HG02798 (cell line): ENCODE measurements around the gene PPFIBP2.
"Not testable (repeated sequence)": the region's sequence is repeated elsewhere in the genome, so short reads cannot be mapped to it uniquely, and the experiment has no call there.

ENCODE experiments used
- ATAC-seq: cut with Tn5 transposase; IDR thresholded peaks from one replicate; pipeline ENCODE4 v1.9.1; 2021; ENCODE audit warnings: mild to moderate bottlenecking; ENCODE audit not compliant: unreplicated experiment, poor library complexity

The PPFIBP2 gene

DNA sequence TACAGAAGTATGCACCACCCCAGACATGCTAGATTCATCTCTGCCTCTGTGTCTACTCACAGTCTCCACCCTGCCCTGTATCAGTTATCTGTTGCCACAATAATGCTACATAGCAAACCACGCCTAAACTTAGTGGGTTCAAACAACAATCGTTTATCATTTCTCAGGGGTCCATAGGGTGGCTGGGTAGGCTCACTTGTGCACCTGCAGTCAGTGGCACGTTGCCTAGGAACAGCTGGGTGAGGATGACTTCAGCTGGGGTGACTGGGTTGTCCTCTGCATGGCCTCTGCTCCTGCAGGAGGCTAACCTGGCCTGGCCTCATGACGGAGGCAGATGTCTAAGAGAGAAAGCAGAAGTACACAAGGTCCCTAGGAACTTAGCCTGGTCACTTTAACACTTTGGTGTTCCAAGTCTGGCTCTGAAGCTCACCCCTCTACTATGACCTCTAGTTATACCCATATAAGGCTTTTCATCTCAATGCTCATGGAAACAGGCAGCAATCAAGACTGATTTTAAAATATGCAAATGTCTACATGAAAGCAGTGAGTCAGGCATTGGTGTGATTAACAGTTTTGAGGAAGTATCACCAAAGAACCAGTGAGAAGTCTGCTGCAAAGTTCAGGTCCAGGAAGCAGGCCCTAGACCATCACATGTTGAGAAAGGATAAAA, 17.8 kb upstream of the PPFIBP2 start:
- ATAC-seq, result peak; percentile 88

GRCh38 chr11:7498193-7498592, 15.6 kb upstream of the PPFIBP2 start:
- ATAC-seq, result no peak

- no peak for ATAC-seq
Measured at GRCh38 chr11:7499081-7499480, 14.7 kb upstream of the PPFIBP2 start.

DNA sequence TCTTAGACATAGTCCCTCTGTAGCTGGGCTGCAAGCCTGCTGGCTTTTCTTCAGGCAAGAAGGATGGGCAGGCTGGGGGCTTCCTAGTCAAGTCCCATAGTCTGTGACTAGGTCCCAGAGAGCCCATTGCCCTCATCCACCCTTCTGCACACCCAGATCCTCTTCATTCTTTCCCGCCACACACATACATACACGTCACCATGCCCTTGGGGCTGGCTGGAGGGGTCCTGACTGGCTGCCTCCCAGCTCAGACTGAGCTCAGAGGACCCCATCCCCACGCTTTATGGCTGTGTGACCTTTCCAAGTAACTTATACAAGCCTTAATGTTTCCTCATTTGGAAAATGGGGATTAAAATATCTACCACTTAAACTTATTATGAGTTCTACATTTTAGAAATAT, 13.5 kb upstream of the PPFIBP2 start:
- no peak for ATAC-seq

- no peak for ATAC-seq
Measured at GRCh38 chr11:7501251-7501650, 12.5 kb upstream of the PPFIBP2 start.

DNA sequence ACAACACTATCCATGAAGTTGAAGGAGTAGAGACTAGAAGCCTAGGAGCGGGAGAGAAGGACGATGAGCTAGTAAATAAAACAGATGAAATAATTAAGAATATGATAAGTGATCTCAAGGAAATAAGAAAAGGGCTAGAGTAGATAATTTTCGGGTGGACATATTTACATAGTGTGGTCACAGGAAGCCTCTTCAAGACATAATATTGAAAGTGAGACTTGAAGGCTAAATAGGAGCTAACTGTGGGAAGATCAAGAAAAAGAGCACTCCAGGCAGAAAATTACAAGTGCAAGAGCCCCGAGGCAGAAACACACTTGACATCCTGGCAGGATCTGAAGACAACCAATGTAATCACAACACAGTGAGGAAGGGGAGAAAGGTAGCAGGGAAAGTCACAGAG, 11.9 kb upstream of the PPFIBP2 start:
- peak; percentile 37 for ATAC-seq

DNA sequence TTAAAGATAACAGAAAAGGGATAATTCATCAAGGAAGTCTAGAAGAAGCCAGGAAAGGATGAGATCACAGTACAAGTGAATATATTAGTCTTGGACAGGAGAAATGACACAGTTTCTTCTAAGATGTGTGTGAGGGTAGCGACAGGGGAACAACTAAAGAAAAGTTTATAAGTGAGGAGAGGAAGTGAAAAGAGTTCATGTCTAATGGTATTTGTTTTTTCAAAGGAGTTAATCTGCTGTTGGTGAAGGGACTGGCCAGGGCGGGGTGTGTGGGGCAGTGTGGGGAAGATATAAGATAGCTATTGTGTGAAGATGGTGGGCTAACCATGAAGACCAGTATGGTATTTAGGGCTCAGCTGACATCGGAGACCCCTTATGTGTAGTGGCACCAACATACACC, 7.6 kb upstream of the PPFIBP2 start:
- ATAC-seq, result no peak

GRCh38 chr11:7508087-7508486, 5.7 kb upstream of the PPFIBP2 start:
- ATAC-seq, result no peak

- no peak for ATAC-seq
Measured at GRCh38 chr11:7509966-7510365, 3.8 kb upstream of the PPFIBP2 start.

DNA sequence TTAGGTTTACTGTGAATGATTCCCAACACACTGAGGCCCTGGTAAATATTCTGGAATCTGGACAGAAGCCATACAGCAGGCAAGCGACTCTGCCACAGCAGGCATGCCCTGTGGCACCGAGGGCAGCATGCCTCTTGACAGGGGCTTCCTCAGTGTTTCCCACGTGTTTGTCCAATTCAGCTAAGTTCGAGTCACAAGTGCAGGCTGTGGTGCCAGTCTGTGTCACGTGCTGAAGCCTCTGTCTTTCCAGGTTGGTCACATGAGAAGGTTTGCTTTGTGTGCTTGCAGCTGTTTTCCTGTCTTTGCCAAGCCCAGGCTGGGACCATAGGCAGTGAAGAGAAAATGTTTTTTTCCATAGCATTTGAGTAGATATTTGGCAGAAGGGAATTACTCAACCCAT, 2.4 kb upstream of the PPFIBP2 start:
- ATAC-seq, result no peak

- ATAC-seq, result peak; percentile 73
Measured at GRCh38 chr11:7512525-7513233, 1.1 kb upstream of the PPFIBP2 start.

DNA sequence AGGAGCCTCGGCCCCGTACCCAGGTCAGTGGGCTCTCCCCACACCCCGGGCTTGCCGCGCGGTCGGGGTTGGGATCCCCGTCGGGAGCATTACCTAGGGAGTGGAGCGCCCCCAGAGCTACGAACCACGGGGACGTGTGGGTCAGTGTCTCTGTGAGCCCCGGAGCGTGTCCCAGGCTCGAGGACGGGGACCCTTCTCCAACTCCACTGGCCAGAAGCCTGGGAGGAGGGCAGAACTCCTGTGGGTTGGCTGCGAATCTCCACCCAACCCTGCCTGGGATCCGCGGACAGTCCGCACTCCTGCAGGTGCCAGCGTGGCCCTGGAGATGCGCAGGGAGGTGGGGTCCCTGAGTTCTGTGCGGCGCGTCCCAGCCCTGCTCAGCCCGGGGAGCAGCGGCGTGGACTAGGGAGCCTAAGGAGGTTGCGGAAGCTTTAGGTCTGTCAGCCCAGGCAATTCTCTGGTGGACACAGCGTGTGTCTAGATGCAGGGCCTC, 346 bp downstream of the PPFIBP2 start:
- ATAC-seq, result peak; percentile 12

DNA sequence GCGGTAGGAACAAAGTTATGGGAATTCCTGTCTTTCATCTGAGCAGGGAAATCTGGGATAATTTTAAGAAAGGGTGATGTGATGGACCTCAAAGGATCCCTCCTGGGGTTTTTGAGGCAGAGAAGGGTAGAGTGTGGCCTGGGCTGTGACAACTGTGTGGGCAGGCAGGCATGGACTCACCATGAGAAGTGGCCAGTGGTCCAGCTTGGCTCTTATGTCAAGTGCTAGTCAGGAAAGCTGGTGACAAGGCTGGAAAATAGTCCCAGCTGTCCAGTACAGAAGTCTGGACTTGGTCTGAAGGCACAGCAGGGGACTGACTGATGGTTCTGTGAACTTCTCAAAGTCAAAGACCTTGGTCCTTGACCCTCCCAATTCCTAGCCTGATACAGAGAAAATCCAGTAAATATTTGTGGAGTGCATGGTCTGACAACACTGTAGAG, 1.7 kb downstream of the PPFIBP2 start:
- ATAC-seq, result no peak

DNA sequence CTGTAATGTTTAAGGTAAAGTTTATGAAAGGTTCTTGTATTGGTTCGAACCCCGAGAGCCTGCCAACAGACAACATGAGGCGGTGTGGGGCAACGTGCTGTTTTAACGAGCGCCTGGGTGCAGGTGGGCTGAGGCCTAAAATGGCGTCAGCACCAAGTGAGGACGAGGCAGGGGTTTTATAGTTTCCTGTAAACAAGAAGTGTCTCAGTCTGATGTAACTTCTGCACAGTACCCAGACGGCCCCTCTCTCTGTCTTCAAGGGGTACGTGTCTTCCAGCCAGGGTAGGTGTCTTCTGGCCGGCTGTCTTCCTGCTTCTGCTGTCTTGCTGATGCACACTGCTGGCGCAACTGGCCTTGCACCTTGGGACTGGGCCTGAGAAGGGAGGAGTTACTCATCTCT, 2.7 kb downstream of the PPFIBP2 start:
- ATAC-seq, result no peak

DNA sequence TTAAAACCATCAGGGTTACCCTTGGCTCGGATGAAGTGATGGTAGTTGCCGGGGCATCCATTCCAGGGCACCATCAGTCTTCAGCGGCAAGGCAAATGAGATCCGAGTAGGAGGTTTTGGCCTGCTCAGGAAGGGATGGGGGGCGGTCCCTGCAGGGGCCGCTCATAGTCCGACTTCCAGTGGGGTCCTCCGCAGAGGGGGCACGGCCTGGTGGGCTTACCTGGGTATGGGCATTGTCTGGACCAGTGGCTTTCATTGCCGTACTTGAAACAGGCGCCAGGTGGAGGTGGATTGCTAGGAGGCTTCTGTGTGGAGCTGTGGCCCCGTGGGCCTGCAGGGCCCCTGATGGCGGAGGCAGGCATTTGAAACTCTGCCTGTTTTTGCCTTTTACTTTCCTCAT, 3.9 kb downstream of the PPFIBP2 start:
- ATAC-seq, result not testable (repeated sequence)

DNA sequence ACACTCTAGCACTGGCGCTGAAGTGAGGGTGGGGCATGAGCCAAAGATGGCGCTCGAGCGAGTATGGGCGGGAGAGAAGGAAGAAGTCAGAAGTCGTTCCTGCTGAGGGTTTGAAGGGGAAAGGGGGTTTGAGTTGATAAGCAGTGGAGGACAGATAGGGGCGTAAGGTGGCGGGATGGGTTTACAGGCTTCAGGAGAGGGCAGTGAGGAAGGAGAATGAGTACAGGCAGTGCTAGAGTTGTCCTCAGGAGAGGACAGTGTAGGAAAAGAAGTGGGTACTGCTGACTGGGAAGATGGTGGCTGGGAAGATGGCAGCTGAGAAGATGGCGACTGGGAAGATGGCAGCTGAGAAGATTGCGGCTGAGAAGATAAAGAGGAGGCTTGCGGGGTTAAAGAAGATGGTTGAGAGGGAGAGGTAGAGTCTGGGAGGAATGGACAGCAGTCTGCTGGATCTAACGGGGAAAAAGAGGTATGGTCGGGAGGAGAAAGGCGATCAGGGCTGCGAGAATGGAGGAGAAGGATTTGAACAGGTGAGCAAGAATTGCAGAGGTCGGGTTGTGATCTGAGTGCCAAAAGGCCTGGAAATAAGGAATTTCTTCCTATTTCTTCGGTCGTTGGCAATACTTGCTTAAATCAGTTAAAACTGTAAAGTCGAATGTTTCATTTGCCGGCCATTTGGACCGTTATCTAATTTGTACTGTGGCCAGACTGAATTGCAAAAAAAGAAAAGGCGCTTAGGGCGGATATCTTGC, 5.2 kb downstream of the PPFIBP2 start:
- ATAC-seq, result no peak

DNA sequence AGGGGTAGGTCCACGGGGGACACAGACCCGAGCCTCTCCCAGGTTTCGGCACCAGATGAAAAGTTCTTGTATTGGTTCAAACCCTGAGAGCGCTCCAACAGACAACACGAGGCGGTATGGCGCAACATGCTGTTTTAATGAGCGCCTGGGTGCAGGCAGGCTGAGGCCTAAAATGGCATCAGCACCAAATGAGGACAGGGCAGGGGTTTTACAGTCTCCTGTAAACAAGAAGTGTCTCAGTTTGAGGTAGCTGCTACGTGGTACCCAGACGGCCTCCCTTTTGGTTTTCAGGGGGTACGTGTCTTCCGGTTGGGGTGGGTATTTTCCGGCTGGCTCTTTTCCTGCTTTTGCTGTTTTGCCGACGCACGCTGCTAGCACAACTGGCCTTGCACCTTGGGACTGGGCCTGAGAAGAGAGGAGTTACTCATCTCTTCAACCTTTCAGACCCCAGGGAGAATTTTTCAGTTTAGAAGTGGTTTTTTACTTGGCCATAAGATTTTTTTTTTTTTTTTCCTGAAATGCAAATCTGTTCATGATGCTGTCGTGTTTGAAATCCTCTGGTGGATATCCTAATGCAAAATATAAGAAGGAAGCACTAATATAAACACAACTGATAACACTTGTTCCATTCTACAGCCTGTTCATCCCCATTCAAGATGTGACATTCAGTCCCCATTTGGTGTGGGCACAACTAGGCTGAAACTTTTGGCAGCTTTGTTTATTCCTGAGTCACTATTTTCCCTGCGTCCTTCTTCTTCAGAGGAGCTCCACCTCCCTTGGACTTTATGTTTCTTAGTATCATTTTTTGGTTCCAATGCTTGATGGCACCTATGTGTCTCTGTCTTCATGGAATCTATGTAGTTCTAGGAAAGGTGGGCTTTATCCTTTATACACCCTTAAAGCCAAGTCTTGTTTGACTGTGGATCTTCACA, 6.5 kb downstream of the PPFIBP2 start:
- peak; percentile 63 for ATAC-seq

DNA sequence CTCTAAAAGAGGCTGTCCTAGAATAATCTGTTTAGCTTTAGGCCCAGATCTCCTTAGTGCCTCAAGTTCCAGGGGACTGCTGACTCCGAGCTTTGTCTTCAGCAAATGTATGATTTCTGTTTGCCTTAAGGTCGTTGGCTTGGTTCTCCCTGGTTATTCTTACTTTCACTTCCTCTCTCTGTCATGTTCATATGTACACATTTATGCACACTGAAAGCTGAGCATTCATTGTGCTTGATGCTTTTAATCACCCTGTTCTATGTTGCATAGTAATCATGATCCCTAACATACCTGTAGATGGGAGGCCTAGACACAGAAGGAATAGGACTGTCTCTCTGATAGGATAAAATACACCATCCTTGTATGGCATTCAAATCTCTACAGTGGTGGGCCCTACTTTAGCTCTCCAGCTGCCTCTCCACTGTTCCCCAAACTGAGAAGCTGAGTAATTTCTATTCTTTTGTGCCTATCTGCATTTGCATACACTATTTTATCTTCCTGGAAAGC, 7.2 kb downstream of the PPFIBP2 start:
- ATAC-seq, result peak; percentile 75

GRCh38 chr11:7522121-7522520, 8.3 kb downstream of the PPFIBP2 start:
- no peak for ATAC-seq

DNA sequence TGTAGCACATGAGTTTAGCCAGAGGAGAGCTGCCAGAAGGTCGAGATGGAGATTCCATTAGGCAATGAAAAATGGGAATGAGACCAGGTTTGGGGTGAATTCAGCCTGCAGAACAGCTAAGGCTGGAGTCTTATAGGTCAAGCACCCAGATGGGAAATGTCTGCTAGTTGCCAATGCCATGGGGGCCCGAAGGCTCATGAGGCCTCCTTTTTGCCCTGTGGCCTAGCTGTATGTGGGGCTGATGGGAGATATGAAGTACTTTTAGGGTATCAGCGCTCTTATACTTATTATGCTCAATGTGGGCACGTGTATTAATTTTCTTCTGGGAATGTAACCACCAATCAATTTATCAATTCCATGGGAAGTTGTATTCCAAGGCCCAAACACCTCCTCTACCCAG, 8.7 kb downstream of the PPFIBP2 start:
- ATAC-seq, result no peak
